ENCODE measurements around the gene POU2F1. TPM values are rescaled to one million over a fixed set of nuclear protein-coding genes. Genes with fewer than 3 reads are reported as not detected.
A peak's percentile ranks its signal among the peaks of the same experiment; 100 is the strongest.

The POU2F1 gene
- total RNA-seq, 3 donors from 2014 or later, result 9.0 to 9.9 (median 9.0) TPM

- DNase-seq (no peak), ATAC-seq (no peak)
These were observed 198.6 kb downstream of the POU2F1 start for GRCh38 chr1:167419245-167419644.

GRCh38 chr1:167420510-167420909 is 199.8 kb downstream of the POU2F1 start:
- peaks cover 2% of the 10 kb centered on the region for H3K4me1 Mint-ChIP-seq (ENCODE audit: low read depth)

More at GRCh38 chr1:167419245-167419644, 198.6 kb downstream of the POU2F1 start:
- Mint-ChIP-seq H3K9me3 (no peaks in the 10 kb centered on the region), H3K4me3 (no peak overlapping the region), H3K27me3 (ENCODE audit: low read depth) (no peaks in the 10 kb centered on the region), H3K4me1 (ENCODE audit: low read depth) (peaks cover 6% of the 10 kb centered on the region), H3K36me3 (ENCODE audit: insufficient read depth) (peaks cover 8% of the 10 kb centered on the region)

GRCh38 chr1:167423684-167424619 is 203.3 kb downstream of the POU2F1 start:
- H3K4me3 Mint-ChIP-seq, result no peak overlapping the region
- no peaks in the 10 kb centered on the region for H3K9me3 Mint-ChIP-seq
- H3K27me3 Mint-ChIP-seq (ENCODE audit: low read depth), result no peaks in the 10 kb centered on the region
- DNase-seq (no peak), ATAC-seq (no peak)
- H3K36me3 Mint-ChIP-seq (ENCODE audit: insufficient read depth), result peaks cover 4% of the 10 kb centered on the region
- H3K4me1 Mint-ChIP-seq (ENCODE audit: low read depth), result peaks cover 16% of the 10 kb centered on the region

More at GRCh38 chr1:167420510-167420909, 199.8 kb downstream of the POU2F1 start:
- no peaks in the 10 kb centered on the region for H3K27me3 Mint-ChIP-seq (ENCODE audit: low read depth)
- DNase-seq (no peak), ATAC-seq (no peak)
- peaks cover 7% of the 10 kb centered on the region for H3K36me3 Mint-ChIP-seq (ENCODE audit: insufficient read depth)
- H3K4me3 Mint-ChIP-seq, result no peak overlapping the region
- no peaks in the 10 kb centered on the region for H3K9me3 Mint-ChIP-seq

GRCh38 chr1:167425482-167425881 is 204.8 kb downstream of the POU2F1 start:
- peaks cover 27% of the 10 kb centered on the region for H3K4me1 Mint-ChIP-seq (ENCODE audit: low read depth)
- H3K27me3 Mint-ChIP-seq (ENCODE audit: low read depth), result no peaks in the 10 kb centered on the region
- no peak for DNase-seq
- ATAC-seq, result no peak
- H3K9me3 Mint-ChIP-seq, result no peaks in the 10 kb centered on the region
- no peak overlapping the region for H3K4me3 Mint-ChIP-seq
- peaks cover 8% of the 10 kb centered on the region for H3K36me3 Mint-ChIP-seq (ENCODE audit: insufficient read depth)

GRCh38 chr1:167426716-167427115 is 206.0 kb downstream of the POU2F1 start:
- Mint-ChIP-seq H3K4me1 (ENCODE audit: low read depth) (peaks cover 35% of the 10 kb centered on the region), H3K27me3 (ENCODE audit: low read depth) (no peaks in the 10 kb centered on the region), H3K4me3 (no peak overlapping the region), H3K36me3 (ENCODE audit: insufficient read depth) (peaks cover 14% of the 10 kb centered on the region), H3K9me3 (no peaks in the 10 kb centered on the region)
- no peak for ATAC-seq
- DNase-seq, result no peak

- DNase-seq (no peak), ATAC-seq (no peak)
- H3K36me3 Mint-ChIP-seq (ENCODE audit: insufficient read depth), result peaks cover 10% of the 10 kb centered on the region
- peaks cover 38% of the 10 kb centered on the region for H3K4me1 Mint-ChIP-seq (ENCODE audit: low read depth)
- no peak overlapping the region for H3K4me3 Mint-ChIP-seq
- no peaks in the 10 kb centered on the region for H3K27me3 Mint-ChIP-seq (ENCODE audit: low read depth)
- H3K9me3 Mint-ChIP-seq, result no peaks in the 10 kb centered on the region
These were observed 207.2 kb downstream of the POU2F1 start for GRCh38 chr1:167427848-167428247.

GRCh38 chr1:167428395-167428794 is 207.7 kb downstream of the POU2F1 start:
- Mint-ChIP-seq H3K9me3 (no peaks in the 10 kb centered on the region), H3K27me3 (ENCODE audit: low read depth) (no peaks in the 10 kb centered on the region), H3K36me3 (ENCODE audit: insufficient read depth) (peaks cover 12% of the 10 kb centered on the region), H3K4me3 (no peak overlapping the region), H3K4me1 (ENCODE audit: low read depth) (peaks cover 42% of the 10 kb centered on the region)
- DNase-seq (no peak), ATAC-seq (peak in 1 of 2 donors; percentile 24)

GRCh38 chr1:167429612-167430011 is 208.9 kb downstream of the POU2F1 start:
- ATAC-seq, result no peak
- no peak for DNase-seq
- Mint-ChIP-seq H3K9me3 (no peaks in the 10 kb centered on the region), H3K36me3 (ENCODE audit: insufficient read depth) (peaks cover 17% of the 10 kb centered on the region), H3K4me1 (ENCODE audit: low read depth) (peaks cover 48% of the 10 kb centered on the region), H3K27me3 (ENCODE audit: low read depth) (no peaks in the 10 kb centered on the region), H3K4me3 (no peak overlapping the region)

- Mint-ChIP-seq H3K4me3 (no peak overlapping the region), H3K4me1 (ENCODE audit: low read depth) (peaks cover 49% of the 10 kb centered on the region), H3K27me3 (ENCODE audit: low read depth) (no peaks in the 10 kb centered on the region), H3K36me3 (ENCODE audit: insufficient read depth) (peaks cover 17% of the 10 kb centered on the region), H3K9me3 (no peaks in the 10 kb centered on the region)
- DNase-seq (no peak), ATAC-seq (peak in 1 of 2 donors; percentile 21)
These were observed 209.6 kb downstream of the POU2F1 start for GRCh38 chr1:167430134-167430848.

- Mint-ChIP-seq H3K27me3 (ENCODE audit: low read depth) (no peaks in the 10 kb centered on the region), H3K9me3 (no peaks in the 10 kb centered on the region), H3K36me3 (ENCODE audit: insufficient read depth) (peaks cover 20% of the 10 kb centered on the region), H3K4me3 (no peak overlapping the region), H3K4me1 (ENCODE audit: low read depth) (peaks cover 55% of the 10 kb centered on the region)
- ATAC-seq (peak; percentile 15 to 39), DNase-seq (no peak)
These were observed 210.2 kb downstream of the POU2F1 start for GRCh38 chr1:167430849-167431242.

GRCh38 chr1:167431261-167431908 is 210.7 kb downstream of the POU2F1 start:
- H3K27me3 Mint-ChIP-seq (ENCODE audit: low read depth), result no peaks in the 10 kb centered on the region
- ATAC-seq (peak in 1 of 2 donors; percentile 42), DNase-seq (no peak)
- H3K9me3 Mint-ChIP-seq, result no peaks in the 10 kb centered on the region
- peaks cover 25% of the 10 kb centered on the region for H3K36me3 Mint-ChIP-seq (ENCODE audit: insufficient read depth)
- H3K4me3 Mint-ChIP-seq, result no peak overlapping the region
- peaks cover 60% of the 10 kb centered on the region for H3K4me1 Mint-ChIP-seq (ENCODE audit: low read depth)

- H3K9me3 Mint-ChIP-seq, result no peaks in the 10 kb centered on the region
- no peaks in the 10 kb centered on the region for H3K27me3 Mint-ChIP-seq (ENCODE audit: low read depth)
- H3K4me3 Mint-ChIP-seq, result no peak overlapping the region
- DNase-seq, result no peak
- ATAC-seq, result no peak
- H3K4me1 Mint-ChIP-seq (ENCODE audit: low read depth), result peaks cover 64% of the 10 kb centered on the region
- peaks cover 30% of the 10 kb centered on the region for H3K36me3 Mint-ChIP-seq (ENCODE audit: insufficient read depth)
These were observed 211.4 kb downstream of the POU2F1 start for GRCh38 chr1:167431909-167432650.

GRCh38 chr1:167432780-167433179 is 212.1 kb downstream of the POU2F1 start:
- DNase-seq, result no peak
- Mint-ChIP-seq H3K27me3 (ENCODE audit: low read depth) (no peaks in the 10 kb centered on the region), H3K4me1 (ENCODE audit: low read depth) (peaks cover 66% of the 10 kb centered on the region), H3K9me3 (no peaks in the 10 kb centered on the region), H3K36me3 (ENCODE audit: insufficient read depth) (peaks cover 35% of the 10 kb centered on the region), H3K4me3 (no peak overlapping the region)
- no peak for ATAC-seq

GRCh38 chr1:167433884-167434283 is 213.2 kb downstream of the POU2F1 start:
- no peak for DNase-seq
- Mint-ChIP-seq H3K4me3 (no peak overlapping the region), H3K4me1 (ENCODE audit: low read depth) (peaks cover 68% of the 10 kb centered on the region), H3K27me3 (ENCODE audit: low read depth) (no peaks in the 10 kb centered on the region), H3K9me3 (no peaks in the 10 kb centered on the region), H3K36me3 (ENCODE audit: insufficient read depth) (peaks cover 35% of the 10 kb centered on the region)
- ATAC-seq, result no peak
